Measurements from ENCODE around the gene SPDYE6. TPM values are rescaled to one million over a fixed set of nuclear protein-coding genes. Genes with fewer than 3 reads are reported as not detected.

The SPDYE6 gene
- total RNA-seq, 4 donors from 2014 or later = not detected

GRCh38 chr7:102396710-102397019 is 40.4 kb upstream of the SPDYE6 start:
- intact Hi-C loops (cut with DNase I) = loop anchor here (10.0 kb wide), 1 partner anchor 852 kb away; no protein-coding TSS in a partner anchor
- Histone ChIP-seq H3K9me3 (no peaks in the 10 kb centered on the region), H3K4me1 (peaks cover 6 to 7% of the 10 kb centered on the region in 2 donors), H3K4me3 (replicated peaks in 1 of 3) (peak overlapping the region; percentile 49 to 85 (median 70)), H3K27ac (peak overlapping the region; percentile 77 to 86 (median 78)), H3K36me3 (peaks cover 7 to 10% of the 10 kb centered on the region in 2 donors), H3K27me3 (no peaks in the 10 kb centered on the region)
- DNase-seq = no peak
- 0% methylated on average over 12 of the region's 12 CpGs for WGBS, 2 donors
- TF ChIP-seq POLR2A (IDR thresholded peaks at IDR 0.05) = no peak
- TF ChIP-seq, protein P1, sequence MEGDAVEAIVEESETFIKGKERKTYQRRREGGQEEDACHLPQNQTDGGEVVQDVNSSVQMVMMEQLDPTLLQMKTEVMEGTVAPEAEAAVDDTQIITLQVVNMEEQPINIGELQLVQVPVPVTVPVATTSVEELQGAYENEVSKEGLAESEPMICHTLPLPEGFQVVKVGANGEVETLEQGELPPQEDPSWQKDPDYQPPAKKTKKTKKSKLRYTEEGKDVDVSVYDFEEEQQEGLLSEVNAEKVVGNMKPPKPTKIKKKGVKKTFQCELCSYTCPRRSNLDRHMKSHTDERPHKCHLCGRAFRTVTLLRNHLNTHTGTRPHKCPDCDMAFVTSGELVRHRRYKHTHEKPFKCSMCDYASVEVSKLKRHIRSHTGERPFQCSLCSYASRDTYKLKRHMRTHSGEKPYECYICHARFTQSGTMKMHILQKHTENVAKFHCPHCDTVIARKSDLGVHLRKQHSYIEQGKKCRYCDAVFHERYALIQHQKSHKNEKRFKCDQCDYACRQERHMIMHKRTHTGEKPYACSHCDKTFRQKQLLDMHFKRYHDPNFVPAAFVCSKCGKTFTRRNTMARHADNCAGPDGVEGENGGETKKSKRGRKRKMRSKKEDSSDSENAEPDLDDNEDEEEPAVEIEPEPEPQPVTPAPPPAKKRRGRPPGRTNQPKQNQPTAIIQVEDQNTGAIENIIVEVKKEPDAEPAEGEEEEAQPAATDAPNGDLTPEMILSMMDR (IDR thresholded peaks at IDR 0.05) = no peak

- peaks cover 7 to 9% of the 10 kb centered on the region in 2 donors for H3K36me3 ChIP-seq
- intact Hi-C loops (cut with DNase I) = loop anchor here (10.0 kb wide), 1 partner anchor 851 kb away; no protein-coding TSS in a partner anchor
- 0% methylated on average over 19 to 49 of the region's 59 CpGs for WGBS, 2 donors
- H3K4me1 ChIP-seq = peaks cover 6 to 7% of the 10 kb centered on the region in 2 donors
- peak; percentile 89 to 91 for DNase-seq
- H3K4me3 ChIP-seq (replicated peaks in 1 of 3) = peak within 1 kb of the TSS; percentile 49 to 85 (median 70)
- TF ChIP-seq, protein P1 (IDR thresholded peaks at IDR 0.05) = no peak
- peak in 1 of 2 donors; percentile 72 for TF ChIP-seq POLR2A (IDR thresholded peaks at IDR 0.05)
- no peaks in the 10 kb centered on the region for H3K9me3 ChIP-seq
- H3K27me3 ChIP-seq = no peaks in the 10 kb centered on the region
- H3K27ac ChIP-seq = peak within 1 kb of the TSS; percentile 77 to 86 (median 78)
Measured at GRCh38 chr7:102395873-102396709, 39.8 kb upstream of the SPDYE6 start, which contains the start of gene PRKRIP1. PRKRIP1 (plus strand) TSS chr7:102396363; CDS start chr7:102396412, 49 bp downstream.

GRCh38 chr7:102395592-102395872 is 39.3 kb upstream of the SPDYE6 start:
- no peak for TF ChIP-seq POLR2A (IDR thresholded peaks at IDR 0.05)
- TF ChIP-seq, protein P1 (IDR thresholded peaks at IDR 0.05) = no peak
- H3K9me3 ChIP-seq = no peaks in the 10 kb centered on the region
- peak overlapping the region; percentile 60 to 86 (median 78) for H3K27ac ChIP-seq
- 5 to 7% methylated on average over 9 of the region's 9 CpGs for WGBS, 2 donors
- no peaks in the 10 kb centered on the region for H3K27me3 ChIP-seq
- peaks cover 7 to 9% of the 10 kb centered on the region in 2 donors for H3K36me3 ChIP-seq
- H3K4me1 ChIP-seq = peaks cover 6 to 7% of the 10 kb centered on the region in 2 donors
- intact Hi-C loops (cut with DNase I) = loop anchor here (10.0 kb wide), 1 partner anchor 851 kb away; no protein-coding TSS in a partner anchor
- no peak for DNase-seq
- H3K4me3 ChIP-seq (replicated peaks in 1 of 3) = peak overlapping the region; percentile 49 to 85 (median 70)

GRCh38 chr7:102393467-102393866 is 37.2 kb upstream of the SPDYE6 start:
- intact Hi-C loops (cut with DNase I) = loop anchor here (10.0 kb wide), 1 partner anchor 849 kb away; no protein-coding TSS in a partner anchor
- Histone ChIP-seq H3K36me3 (no peaks in the 10 kb centered on the region), H3K9me3 (no peaks in the 10 kb centered on the region), H3K27me3 (no peaks in the 10 kb centered on the region), H3K4me3 (replicated peaks in 1 of 3) (no peak overlapping the region), H3K4me1 (peaks cover 6 to 7% of the 10 kb centered on the region in 2 donors), H3K27ac (no peak overlapping the region)
- no peak for DNase-seq
- WGBS, 2 donors = 89 to 90% methylated on average over 9 of the region's 9 CpGs
- TF ChIP-seq POLR2A (IDR thresholded peaks at IDR 0.05) = no peak
- TF ChIP-seq, protein P1 (IDR thresholded peaks at IDR 0.05) = no peak

GRCh38 chr7:102392330-102392729 is 36.1 kb upstream of the SPDYE6 start:
- H3K9me3 ChIP-seq = no peaks in the 10 kb centered on the region
- WGBS, 2 donors = 77 to 96% methylated on average over 1 of the region's 1 CpG
- no peak for DNase-seq

More at GRCh38 chr7:102392330-102392729, 36.1 kb upstream of the SPDYE6 start:
- intact Hi-C loops (cut with DNase I) = loop anchor here (10.0 kb wide), 1 partner anchor 848 kb away; no protein-coding TSS in a partner anchor
- no peak overlapping the region for H3K4me3 ChIP-seq (replicated peaks in 1 of 3)
- no peak overlapping the region for H3K27ac ChIP-seq
- peaks cover 6% of the 10 kb centered on the region in 2 donors for H3K4me1 ChIP-seq
- H3K36me3 ChIP-seq = no peaks in the 10 kb centered on the region
- TF ChIP-seq POLR2A (IDR thresholded peaks at IDR 0.05) = no peak
- TF ChIP-seq, protein P1 (IDR thresholded peaks at IDR 0.05) = no peak
- no peaks in the 10 kb centered on the region for H3K27me3 ChIP-seq

Measured in thyroid gland (tissue), 4 donors.